Measurements from ENCODE around the gene ADGRF5. TPM values are rescaled to one million over a fixed set of nuclear protein-coding genes. Genes with fewer than 3 reads are reported as not detected.

ADGRF5 gene
- total and polyA plus RNA-seq, 7 donors: 14.3 to 58.0 (median 21.2) TPM

GRCh38 chr6:46923476-46923875 is 1.7 kb upstream of the ADGRF5 start:
- peak overlapping the region; percentile 6 for H3K4me3 ChIP-seq

GRCh38 chr6:46921059-46921458 is 679 bp downstream of the ADGRF5 start:
- Histone ChIP-seq H3K4me3 (peak overlapping the region; percentile 58), H3K9me3 (no peaks in the 10 kb centered on the region), H3K4me1 (no peaks in the 10 kb centered on the region), H3K27me3 (ENCODE audit: insufficient read depth in 3 of 3, low read length in 2 of 3) (no peaks in the 10 kb centered on the region), H3K36me3 (ENCODE audit: insufficient read depth in 1 of 2, low read depth in 1 of 2) (no peaks in the 10 kb centered on the region), H3K27ac (peak overlapping the region; percentile 69)
- DNase-seq: no peak
- intact Hi-C loops (cut with DNase I): no loop called here
- 57 to 63% (median 57%) methylated on average over 6 of the region's 6 CpGs for WGBS, 3 donors
- no peak for ATAC-seq
- TF ChIP-seq CTCF (IDR thresholded peaks at IDR 0.05): no peak

More at GRCh38 chr6:46923476-46923875, 1.7 kb upstream of the ADGRF5 start:
- Histone ChIP-seq H3K9me3 (no peaks in the 10 kb centered on the region), H3K27ac (peak overlapping the region; percentile 69), H3K36me3 (ENCODE audit: insufficient read depth in 1 of 2, low read depth in 1 of 2) (no peaks in the 10 kb centered on the region), H3K27me3 (ENCODE audit: insufficient read depth in 3 of 3, low read length in 2 of 3) (no peaks in the 10 kb centered on the region), H3K4me1 (no peaks in the 10 kb centered on the region)
- intact Hi-C loops (cut with DNase I): no loop called here
- DNase-seq: no peak
- ATAC-seq: peak in 1 of 4 donors; percentile 44
- no peak for TF ChIP-seq CTCF (IDR thresholded peaks at IDR 0.05)
- WGBS, 3 donors: 50 to 71% (median 56%) methylated on average over 7 of the region's 7 CpGs

- Histone ChIP-seq H3K36me3 (ENCODE audit: insufficient read depth in 1 of 2, low read depth in 1 of 2) (no peaks in the 10 kb centered on the region), H3K9me3 (no peaks in the 10 kb centered on the region), H3K4me1 (no peaks in the 10 kb centered on the region), H3K4me3 (peak overlapping the region; percentile 58), H3K27me3 (ENCODE audit: insufficient read depth in 3 of 3, low read length in 2 of 3) (no peaks in the 10 kb centered on the region), H3K27ac (no peak overlapping the region)
- DNase-seq: no peak
- 46 to 52% (median 50%) methylated on average over 3 of the region's 3 CpGs for WGBS, 3 donors
- intact Hi-C loops (cut with DNase I): no loop called here
- ATAC-seq: no peak
- no peak for TF ChIP-seq CTCF (IDR thresholded peaks at IDR 0.05)
Observed at GRCh38 chr6:46918806-46919205, 2.9 kb downstream of the ADGRF5 start.

- Histone ChIP-seq H3K9me3 (no peaks in the 10 kb centered on the region), H3K27ac (no peak overlapping the region), H3K36me3 (ENCODE audit: insufficient read depth in 1 of 2, low read depth in 1 of 2) (no peaks in the 10 kb centered on the region), H3K27me3 (ENCODE audit: insufficient read depth in 3 of 3, low read length in 2 of 3) (no peaks in the 10 kb centered on the region), H3K4me1 (no peaks in the 10 kb centered on the region), H3K4me3 (peak overlapping the region; percentile 1)
- no peak for TF ChIP-seq CTCF (IDR thresholded peaks at IDR 0.05)
- WGBS, 3 donors: 29 to 39% (median 33%) methylated on average over 3 of the region's 3 CpGs
- DNase-seq (no peak), ATAC-seq (no peak)
- intact Hi-C loops (cut with DNase I): no loop called here
Observed at GRCh38 chr6:46917002-46917545, 4.7 kb downstream of the ADGRF5 start.

- Histone ChIP-seq H3K36me3 (ENCODE audit: insufficient read depth in 1 of 2, low read depth in 1 of 2) (no peaks in the 10 kb centered on the region), H3K27me3 (ENCODE audit: insufficient read depth in 3 of 3, low read length in 2 of 3) (no peaks in the 10 kb centered on the region), H3K4me1 (no peaks in the 10 kb centered on the region), H3K27ac (no peak overlapping the region), H3K4me3 (peak overlapping the region; percentile 6), H3K9me3 (no peaks in the 10 kb centered on the region)
- WGBS, 3 donors: 69 to 83% (median 78%) methylated on average over 4 of the region's 4 CpGs
- DNase-seq (no peak), ATAC-seq (no peak)
- no peak for TF ChIP-seq CTCF (IDR thresholded peaks at IDR 0.05)
- intact Hi-C loops (cut with DNase I): no loop called here
Observed at GRCh38 chr6:46915866-46916265, 5.9 kb downstream of the ADGRF5 start.
